Stimulated activated CD4-positive, alpha-beta T cell treated with anti-CD3 and anti-CD28 coated beads, Interleukin-15, amount 100 ng/mL, for 48 hours (primary cell): ENCODE data around the gene LRIT2.

Experiments used
- DNase-seq, 2 donors: peaks; one replicate each; pipeline ENCODE4 v3.0.0-alpha.2; 2020; ENCODE audit warnings: low read depth in 2 of 2

Gene LRIT2

GRCh38 chr10:84241185-84241790 is 15.9 kb upstream of the LRIT2 start, which contains the start of gene LRIT1:
Gene LRIT1, minus strand, starts transcription at chr10:84241546. Its CDS starts 107 bp downstream, at chr10:84241439.
- DNase-seq, result no peak

DNA sequence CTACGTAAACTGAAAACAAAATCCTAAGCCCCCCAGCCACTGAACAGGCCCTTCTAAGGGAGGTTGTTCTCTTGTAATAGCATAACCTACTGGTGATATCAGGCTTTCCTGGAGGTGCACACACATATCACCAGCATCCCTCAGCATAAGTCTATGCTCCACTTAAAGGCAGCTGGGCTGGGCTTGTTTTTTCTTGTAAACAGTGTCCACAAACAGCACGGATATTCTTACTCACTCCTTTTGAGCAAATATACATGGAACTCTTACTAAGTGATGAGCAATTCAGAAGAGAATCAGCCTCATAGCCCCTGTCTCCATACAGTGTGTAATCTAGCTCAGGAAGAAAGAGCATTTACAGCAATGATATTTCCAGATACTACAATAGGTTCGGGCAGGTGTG is 13.6 kb upstream of the LRIT2 start:
- no peak for DNase-seq

- DNase-seq, result no peak
Observed at GRCh38 chr10:84237199-84238051, 12.1 kb upstream of the LRIT2 start.

- DNase-seq, result no peak
Observed at GRCh38 chr10:84236807-84237198, 11.5 kb upstream of the LRIT2 start.

DNA sequence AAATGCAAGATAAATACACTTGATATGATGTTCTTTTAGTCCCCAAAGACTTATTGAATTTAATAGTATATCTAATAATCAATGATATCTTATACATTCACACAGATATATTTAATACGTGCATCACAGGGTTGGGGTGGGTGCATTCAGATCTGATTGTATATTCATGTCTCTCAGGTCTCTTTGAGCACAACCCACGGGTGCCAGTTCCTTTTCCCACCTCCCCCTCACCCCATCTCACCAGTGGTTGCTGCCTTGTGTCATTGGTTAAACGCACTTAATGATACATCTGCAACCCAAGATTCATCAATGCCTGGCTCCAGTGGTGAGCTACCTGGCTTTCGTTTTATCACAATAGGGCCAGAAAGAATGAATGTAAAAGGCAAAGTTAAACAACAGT is 9.8 kb upstream of the LRIT2 start:
- no peak for DNase-seq

DNA sequence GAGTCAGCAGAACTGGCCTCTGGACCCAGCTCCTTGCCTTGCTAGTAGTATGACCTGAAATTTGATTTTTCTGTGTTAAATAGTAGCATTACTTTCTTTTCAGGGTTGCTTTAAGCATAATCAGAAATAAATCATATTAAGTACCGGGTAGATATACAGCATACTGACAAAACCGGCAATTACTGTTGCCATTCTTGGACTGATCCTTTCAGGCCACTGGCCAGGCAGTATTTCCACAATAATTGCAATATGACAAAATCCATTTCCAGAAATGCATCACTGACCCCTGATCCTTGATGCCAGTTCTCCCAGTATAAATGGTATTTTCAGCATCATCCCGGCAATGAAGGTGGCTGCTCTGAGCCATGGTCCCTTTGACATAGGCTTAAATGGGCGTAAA is 9.1 kb upstream of the LRIT2 start:
- no peak for DNase-seq

DNA sequence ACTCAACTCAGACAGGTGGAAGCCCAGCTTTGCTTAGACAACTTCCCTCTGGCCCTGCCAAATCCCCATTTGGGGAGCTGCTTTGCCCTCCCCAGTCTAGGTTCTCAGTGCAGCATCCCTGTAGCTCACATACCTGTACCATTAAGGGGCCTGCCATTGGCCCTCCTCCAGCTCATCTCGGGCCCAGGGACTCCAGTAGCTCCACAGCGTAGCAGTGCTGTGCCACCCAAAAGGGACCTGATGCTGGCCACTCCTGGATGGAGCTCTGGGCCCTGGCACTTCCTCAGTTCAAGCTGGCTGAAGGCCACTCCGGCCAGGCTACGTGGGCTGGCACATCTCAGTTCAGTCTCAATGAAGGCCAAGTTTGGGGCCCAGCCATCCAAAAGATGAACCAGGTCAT is 8.6 kb upstream of the LRIT2 start:
- DNase-seq, result no peak

DNA sequence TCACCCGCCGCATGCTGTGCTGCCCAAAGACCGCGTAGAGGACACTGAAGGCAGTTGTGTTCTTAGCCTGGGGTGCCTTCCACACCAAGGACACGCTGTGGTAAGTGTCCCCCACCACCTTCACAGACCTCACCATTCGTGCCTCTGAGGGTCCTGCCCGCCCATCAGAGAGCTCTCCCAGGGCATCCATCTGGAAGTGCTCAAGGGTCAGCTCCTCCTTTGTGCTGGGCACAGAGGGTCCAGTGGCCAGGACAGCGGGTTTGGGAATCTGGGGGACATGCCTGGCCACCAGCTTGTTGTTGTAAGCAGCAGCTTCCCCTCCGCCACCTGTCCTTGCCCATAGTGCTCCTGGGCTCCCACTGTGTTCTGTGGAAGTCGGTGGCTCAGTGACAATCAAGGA is 7.0 kb upstream of the LRIT2 start:
- no peak for DNase-seq

- DNase-seq, result no peak
Observed at GRCh38 chr10:84230359-84230758, 5.0 kb upstream of the LRIT2 start.

DNA sequence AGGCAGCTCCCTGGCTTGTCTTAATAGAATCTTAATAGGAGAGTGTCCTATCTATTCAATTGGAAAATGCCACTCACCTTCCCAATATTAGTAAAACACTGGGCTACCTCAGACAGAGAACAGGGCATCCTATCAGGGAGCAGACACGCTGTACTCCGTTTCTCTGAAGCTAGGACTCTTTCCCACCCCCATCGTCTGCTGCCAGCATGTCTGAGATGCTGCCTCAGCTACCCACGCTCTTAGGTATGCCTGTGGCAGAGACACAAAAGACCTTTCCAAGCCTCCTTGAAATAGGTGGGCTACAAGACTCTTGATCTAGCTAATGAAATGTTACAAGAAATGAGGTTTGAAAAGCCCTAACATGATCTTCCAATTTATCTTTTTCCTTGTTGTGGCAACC is 2.5 kb upstream of the LRIT2 start:
- no peak for DNase-seq

DNA sequence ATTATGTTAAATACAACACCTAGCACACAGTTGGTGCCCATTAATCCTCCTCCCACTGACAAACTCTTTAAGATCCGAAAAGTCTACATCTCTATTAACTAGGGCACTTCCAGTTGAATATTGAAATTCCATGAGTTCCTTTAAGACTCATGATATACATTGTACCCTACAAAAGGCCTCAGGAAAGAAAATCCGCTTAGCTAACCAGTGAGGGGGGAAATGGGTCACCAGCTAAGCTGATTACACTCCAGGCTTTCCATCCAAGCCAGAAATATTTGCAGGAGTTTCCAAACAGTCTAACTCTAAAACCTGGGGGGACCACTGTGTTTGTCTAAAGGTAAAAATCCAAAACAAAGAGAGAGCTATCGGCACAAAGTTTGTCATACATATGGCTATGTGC is 1.3 kb upstream of the LRIT2 start:
- DNase-seq, result no peak

- DNase-seq, result no peak
Observed at GRCh38 chr10:84224411-84225028, 824 bp downstream of the LRIT2 start.

DNA sequence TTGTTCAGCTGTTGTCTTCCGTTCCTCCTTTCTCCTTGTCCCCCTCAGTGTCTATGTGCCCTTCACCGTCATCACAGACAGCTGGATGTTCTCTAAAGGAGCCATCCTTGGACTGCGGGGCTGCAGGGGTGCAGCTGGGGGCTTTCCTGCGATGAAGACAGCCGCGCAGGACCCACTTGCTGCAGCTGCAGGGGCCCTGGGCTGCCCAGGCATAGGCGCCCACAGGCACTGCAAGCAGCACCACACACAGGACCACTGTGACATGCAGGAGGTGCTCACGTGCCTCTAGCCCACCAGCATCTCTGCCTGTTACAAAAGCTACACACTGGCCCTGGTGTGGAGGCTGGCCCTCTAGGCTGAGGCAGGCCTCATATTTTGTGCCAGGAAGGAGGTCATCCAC is 3.4 kb downstream of the LRIT2 start:
- DNase-seq, result no peak

DNA sequence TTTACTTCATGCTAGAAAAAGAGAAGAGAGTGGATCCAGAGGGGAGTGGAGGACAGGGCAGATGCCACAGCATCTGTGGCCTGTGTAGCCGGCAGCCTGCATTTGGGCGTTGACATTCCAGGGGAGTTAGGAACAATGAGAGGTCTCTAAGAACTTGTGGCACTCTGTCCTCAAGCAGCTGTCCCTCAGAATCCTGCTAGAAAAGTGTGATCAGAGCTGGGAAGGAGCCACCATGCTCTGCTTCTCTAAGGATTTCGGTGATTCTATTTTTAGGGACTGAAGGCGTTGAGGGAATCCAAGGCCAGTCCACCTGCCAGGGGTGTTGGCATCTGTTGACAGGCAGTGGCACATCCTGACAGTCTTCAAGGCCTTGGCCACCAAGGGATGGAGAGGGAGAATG is 7.6 kb downstream of the LRIT2 start:
- DNase-seq, result no peak

- no peak for DNase-seq
Observed at GRCh38 chr10:84216834-84217233, 8.5 kb downstream of the LRIT2 start.

DNA sequence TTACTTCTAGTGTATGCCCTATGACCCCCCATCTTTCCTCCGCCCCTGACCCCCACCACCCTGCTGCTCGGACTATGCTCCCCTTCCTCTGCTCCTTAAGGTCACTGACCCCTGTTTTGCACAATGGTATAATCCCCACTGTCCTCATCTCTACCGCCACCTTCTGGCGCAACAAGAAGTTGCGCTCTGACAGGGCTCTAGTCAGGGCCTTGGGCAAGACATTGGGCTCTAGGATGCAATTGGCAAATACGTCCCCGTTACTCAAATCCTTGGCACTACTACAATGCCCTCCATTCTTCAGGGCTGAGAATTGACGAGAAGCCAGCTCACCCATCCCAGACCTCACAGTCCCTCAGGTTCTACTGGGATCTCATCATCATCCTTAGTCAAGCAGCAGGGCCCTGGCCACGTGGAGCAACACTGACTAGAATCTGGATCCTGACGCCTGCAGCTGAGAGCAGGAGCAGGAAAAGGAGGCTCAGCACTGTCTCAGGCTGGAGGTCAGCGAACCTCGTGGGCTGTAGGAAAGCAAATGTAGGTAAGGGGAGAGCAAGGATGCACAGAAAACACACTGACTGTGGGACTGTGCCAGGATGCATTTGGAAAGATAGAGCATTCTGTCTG is 10.6 kb downstream of the LRIT2 start:
- peak in 1 of 2 donors; percentile 45 for DNase-seq

- DNase-seq, result no peak
Observed at GRCh38 chr10:84214046-84214572, 11.2 kb downstream of the LRIT2 start.

DNA sequence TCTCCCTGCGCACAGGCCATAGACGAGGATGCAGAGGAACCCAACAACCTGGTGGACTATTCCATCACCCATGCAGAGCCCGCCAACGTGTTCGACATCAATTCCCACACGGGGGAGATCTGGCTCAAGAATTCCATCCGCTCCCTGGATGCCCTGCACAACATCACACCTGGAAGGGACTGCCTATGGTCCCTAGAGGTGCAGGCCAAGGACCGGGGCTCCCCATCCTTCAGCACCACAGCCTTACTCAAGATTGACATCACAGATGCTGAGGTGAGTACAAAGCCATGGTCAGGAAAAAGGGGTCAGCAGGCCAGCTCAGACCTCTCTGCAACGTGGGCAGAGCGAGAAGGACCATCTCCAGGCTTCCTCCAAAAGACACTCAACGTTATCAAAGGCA is 12.3 kb downstream of the LRIT2 start:
- no peak for DNase-seq

GRCh38 chr10:84212014-84212413 is 13.3 kb downstream of the LRIT2 start:
- no peak for DNase-seq

GRCh38 chr10:84211566-84211965 is 13.8 kb downstream of the LRIT2 start:
- no peak for DNase-seq

- no peak for DNase-seq
Observed at GRCh38 chr10:84208023-84208422, 17.3 kb downstream of the LRIT2 start.

- DNase-seq, result no peak
Observed at GRCh38 chr10:84205853-84206525, 19.4 kb downstream of the LRIT2 start.
